NCI-H748 (cell line): Measurements from ENCODE around the gene RYR3.

Source experiments
- DNase-seq: peaks from one replicate; lab custom pipeline; 2025; ENCODE audit not compliant: unreplicated experiment; lab: John Stamatoyannopoulos, UW

RYR3 gene

DNA sequence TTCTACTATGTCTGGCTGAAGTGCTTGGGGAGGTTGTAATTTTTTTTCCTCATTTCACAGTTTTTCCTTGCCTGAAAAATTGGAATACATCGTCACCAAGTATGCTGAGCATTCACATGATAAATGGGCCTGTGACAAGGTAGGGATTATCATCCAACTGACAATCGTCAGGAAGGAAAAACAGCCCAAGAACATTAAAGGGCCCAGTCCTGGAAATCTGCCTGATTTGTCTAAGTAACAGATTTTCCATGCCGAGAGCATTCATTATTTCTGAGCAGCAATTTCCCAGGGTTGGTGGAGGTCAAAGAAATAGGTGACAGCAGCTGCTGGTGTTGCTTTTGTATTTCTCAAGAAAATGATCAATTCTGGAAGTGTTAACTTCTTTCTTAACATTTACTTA lies 431.5 kb downstream of the RYR3 start:
- DNase-seq, result no peak

- no peak for DNase-seq
These were observed 432.0 kb downstream of the RYR3 start for GRCh38 chr15:33742800-33743199.

- no peak for DNase-seq
These were observed 435.4 kb downstream of the RYR3 start for GRCh38 chr15:33746203-33746602.

DNA sequence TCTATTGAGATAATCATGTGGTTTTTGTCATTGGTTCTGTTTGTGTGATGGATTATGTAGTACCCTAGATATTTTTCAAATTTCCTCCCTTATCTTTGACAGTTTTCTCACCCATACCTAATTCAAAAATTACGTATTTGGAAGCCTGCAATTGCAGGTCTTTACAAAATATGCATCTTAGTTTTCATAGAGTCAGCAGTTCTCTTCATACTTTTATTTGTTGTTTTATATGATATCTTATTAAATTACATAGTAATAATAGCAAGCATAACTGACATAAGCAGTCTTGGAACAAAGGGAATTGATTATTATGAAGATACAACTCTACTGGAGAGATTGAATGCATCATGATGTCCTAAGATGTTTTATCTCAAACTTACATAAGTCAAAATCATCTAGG lies 442.2 kb downstream of the RYR3 start:
- DNase-seq, result no peak

- DNase-seq, result no peak
These were observed 443.5 kb downstream of the RYR3 start for GRCh38 chr15:33754242-33754641.

- DNase-seq, result no peak
These were observed 446.2 kb downstream of the RYR3 start for GRCh38 chr15:33756961-33757360.

DNA sequence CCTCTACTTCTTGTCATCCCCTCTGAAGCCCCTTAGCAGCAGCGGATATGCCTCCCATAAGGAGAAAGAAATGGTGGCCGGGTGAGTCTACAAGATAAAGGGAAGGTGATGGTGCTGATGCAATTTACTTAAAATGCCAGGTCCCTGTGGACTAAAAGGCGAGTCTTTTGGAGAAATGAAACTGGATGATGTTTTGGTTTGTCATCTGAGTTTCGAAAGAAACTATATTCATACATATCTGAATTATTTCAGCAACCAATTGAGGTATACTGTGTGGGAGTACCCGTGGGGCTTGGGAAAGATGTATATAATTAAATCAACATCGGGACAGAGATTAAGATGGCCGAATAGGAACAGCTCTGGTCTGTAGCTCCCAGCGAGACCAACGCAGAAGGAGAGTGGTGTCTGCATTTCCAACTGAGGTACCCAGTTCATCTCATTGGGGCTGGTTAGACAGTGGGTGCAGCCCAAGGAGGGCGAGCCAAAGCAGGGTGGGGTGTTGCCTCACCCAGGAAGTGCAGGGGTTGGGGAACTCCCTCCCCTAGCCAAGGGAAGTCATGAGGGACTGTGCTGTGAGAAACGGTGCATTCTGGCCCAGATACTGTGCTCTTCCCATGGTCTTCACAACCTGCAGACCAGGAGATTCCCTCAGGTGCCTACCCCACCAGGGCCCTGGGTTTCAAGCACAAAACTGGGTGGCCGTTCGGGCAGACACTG lies 446.9 kb downstream of the RYR3 start:
- no peak for DNase-seq

DNA sequence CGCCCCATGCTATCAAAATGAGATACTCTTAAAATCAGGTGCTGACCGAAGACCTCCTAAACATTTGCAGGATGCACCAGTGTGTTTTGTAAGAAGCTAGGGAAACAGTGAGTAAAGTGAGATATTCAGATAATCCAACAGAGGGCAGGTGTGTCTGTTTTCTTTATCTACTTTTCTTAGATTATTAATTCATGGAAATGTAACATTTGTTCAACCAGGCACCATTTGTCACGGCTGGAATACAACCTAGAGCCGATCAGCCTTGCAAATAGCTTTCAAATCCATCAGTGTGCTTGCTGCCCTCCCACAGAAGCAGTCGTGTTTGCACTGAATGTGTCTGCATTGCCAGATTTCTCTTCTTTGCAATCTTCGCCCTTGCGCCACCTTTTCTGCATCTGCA lies 455.6 kb downstream of the RYR3 start:
- no peak for DNase-seq

DNA sequence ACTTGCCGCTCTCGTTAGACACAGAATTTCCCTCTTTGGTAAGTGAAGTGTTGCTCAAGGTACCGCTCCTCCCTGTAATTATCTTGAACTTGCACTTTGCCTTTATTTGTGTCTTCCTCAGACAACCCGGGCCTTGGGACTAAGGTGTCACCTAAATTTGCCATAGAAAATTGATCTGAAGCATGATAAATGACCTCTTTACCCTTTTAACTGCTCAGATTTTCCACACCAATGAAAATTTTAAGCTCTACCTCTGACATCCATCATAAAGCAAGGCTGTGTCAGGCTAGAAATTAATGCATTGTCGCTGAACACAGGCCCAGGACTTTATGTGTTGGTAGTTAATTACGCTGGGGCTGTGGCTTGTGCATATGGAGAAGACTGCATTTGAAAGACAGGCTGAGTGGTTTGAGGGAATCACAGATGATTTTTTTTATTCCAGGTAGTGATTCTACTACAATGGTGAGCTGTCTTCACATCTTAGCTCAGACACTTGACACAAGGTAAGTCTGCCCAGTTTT lies 458.0 kb downstream of the RYR3 start:
- DNase-seq, result no peak

- no peak for DNase-seq
These were observed 463.2 kb downstream of the RYR3 start for GRCh38 chr15:33773969-33774368.

DNA sequence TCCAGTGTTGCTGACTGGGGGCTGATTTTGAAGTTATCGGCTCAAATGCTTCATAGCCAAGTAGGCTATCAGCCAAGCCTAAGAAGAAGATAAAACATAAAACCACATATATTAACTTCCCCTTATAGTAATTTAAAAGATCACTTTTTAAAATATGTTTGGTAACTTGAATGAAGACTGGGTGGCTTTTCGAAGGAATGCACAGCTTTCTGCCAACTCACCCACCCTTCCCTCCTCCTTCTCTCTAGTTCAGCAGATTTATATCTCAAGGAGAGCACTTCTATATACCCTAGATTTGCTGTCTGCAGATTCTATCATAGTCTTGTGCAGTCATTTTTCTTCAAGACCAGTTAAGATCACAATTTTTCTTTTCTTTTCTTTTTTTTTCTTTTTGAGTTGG lies 468.1 kb downstream of the RYR3 start:
- no peak for DNase-seq

- no peak for DNase-seq
These were observed 469.4 kb downstream of the RYR3 start for GRCh38 chr15:33780011-33780768.

GRCh38 chr15:33782966-33783365 lies 472.2 kb downstream of the RYR3 start:
- no peak for DNase-seq

DNA sequence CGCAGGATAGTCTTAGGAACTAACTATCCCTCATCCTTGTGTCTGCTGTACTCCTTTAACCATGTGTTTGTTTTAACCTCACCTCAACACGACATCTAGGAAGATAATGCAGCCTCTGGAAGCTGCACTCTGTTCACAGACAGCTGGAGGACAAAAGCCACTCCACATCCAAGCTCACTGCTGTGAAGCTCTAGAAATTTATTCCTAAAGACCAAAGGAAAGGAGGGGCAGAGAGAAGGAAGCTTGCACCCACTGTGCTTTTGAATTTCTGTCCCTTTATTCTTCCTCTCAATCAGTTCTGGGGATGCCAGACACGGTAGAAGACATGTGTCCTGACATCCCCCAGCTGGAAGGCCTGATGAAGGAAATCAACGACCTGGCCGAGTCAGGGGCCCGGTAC lies 474.6 kb downstream of the RYR3 start:
- no peak for DNase-seq

- DNase-seq, result no peak
These were observed 478.3 kb downstream of the RYR3 start for GRCh38 chr15:33788906-33789540.

DNA sequence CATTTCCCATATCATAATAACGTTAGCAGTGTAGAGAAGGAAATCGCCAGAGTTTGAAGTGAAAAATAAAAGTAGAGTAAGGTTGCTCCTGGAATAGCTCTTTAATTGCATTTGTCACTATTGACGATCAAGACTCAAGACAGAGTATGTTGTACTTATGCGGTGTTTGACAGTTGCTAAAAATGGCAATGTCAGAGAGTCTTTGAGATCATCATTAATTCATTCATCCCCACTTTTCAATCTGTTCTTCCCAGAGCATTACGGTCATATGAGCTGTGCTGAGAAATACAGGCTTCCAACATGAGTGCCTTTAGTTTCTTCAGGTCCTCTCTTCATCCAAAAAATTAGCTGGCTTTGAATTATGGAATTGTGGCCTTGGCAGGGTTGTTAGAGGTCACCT lies 483.7 kb downstream of the RYR3 start:
- DNase-seq, result no peak

DNA sequence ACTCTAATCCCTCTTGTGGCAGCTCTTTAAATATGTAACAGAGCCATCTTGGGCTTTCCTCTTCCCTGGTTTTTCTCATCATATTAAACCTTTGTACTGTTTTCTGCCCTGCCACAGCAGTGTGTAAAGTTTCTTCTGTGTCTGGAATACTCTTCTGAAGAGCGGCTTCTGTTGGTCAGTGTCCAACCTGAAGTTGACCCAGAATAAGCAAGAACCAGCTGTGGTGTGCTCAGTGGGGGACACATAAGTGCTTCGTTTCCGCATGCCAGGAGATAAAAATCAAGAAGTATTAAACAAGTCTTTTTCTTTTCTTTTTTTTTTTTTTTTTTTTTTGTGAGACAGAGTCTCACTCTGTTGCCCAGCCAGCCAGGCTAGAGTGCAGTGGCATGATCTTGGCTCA lies 484.3 kb downstream of the RYR3 start:
- DNase-seq, result no peak

GRCh38 chr15:33797651-33798050 lies 486.9 kb downstream of the RYR3 start:
- DNase-seq, result no peak

DNA sequence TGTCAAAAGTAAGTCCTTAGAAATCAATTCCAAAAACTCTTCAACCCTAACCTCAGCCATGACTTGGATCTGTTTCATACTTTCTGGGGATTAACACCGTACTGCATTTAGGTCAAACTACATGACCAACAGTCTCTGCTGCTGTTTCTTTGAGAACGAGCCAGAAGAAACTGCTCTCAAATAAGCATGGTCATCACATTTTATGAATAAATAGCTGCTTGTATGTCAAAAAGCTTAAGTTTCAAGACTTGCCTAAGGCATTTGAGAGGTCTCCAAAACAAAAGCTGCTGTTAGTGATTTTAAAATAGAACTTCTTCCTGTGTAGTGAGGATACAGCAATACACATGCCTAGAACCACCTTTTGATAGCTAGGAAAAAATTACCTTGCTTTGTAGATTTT lies 491.2 kb downstream of the RYR3 start:
- no peak for DNase-seq

DNA sequence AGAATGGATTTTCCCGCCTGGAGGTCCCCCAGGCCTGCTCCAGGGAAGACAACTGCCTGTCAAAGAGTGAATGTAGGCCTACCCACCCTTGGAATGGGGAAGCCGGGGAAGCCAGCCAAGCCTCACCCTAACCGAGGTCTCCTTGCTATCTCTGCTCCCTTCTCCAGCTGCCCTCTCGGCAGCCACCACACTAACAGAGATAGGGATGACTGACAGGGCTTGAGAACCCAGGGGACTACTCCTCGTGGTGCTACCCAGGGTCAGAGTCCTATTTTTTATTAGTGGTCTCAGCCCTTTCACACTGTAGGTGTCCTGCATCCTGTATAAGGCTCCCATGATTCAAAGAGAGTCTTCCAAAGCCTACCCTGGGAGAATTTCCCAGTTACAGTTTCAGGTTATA lies 496.9 kb downstream of the RYR3 start:
- no peak for DNase-seq

- DNase-seq, result no peak
These were observed 498.1 kb downstream of the RYR3 start for GRCh38 chr15:33808720-33809457.
